ENCODE data around the gene PIK3CB.

PIK3CB gene

DNA sequence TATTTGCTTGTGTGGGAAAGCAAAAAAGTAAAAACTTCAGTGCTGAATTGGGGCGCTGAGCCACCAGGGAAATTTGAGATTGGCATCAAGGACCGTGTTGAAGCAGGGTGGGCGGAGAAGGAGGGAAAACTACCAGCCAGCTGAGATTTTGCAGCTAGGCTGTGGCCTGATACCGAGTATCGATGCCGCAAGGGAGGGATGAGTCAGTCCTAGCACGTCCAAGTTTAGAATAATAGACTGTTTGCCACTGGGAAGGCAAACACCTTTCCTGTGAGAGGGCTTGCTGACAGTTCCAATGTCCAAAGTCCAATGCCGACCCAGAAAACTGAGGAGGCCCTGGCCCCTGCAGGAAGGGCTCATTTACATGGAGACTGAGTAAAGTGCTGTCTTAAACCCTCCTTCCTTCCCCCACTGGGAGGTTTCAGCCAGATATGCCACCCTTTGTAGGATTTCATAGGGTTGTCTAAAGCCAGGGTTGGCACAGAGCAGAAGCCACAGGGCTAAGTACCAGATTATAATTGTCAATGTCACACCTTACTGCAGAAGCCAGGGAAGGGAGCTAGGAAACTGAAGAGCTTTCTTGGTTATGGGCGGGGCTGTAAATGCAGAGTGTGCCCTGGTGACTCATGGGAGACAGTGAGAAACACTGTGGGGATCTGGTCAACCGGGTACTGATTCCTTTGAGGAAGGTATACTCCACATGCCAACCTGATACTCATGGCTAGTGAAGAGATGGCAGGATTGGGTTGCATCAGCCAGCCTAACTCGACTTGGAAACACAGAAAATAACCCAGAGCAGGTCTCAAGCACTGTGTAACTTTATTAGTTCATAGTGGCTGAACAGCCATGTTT lies 28.4 kb upstream of the PIK3CB start:
- H3K36me3 ChIP-seq: no peaks in the 10 kb centered on the region
- no peaks in the 10 kb centered on the region for H3K27me3 ChIP-seq (ENCODE audit: insufficient read depth, low read depth, severe bottlenecking)
- no peak overlapping the region for H3K4me3 ChIP-seq (ENCODE audit: low read depth, low read length)
- H3K9me3 ChIP-seq (ENCODE audit: severe bottlenecking): no peaks in the 10 kb centered on the region
- TF ChIP-seq, protein P1, sequence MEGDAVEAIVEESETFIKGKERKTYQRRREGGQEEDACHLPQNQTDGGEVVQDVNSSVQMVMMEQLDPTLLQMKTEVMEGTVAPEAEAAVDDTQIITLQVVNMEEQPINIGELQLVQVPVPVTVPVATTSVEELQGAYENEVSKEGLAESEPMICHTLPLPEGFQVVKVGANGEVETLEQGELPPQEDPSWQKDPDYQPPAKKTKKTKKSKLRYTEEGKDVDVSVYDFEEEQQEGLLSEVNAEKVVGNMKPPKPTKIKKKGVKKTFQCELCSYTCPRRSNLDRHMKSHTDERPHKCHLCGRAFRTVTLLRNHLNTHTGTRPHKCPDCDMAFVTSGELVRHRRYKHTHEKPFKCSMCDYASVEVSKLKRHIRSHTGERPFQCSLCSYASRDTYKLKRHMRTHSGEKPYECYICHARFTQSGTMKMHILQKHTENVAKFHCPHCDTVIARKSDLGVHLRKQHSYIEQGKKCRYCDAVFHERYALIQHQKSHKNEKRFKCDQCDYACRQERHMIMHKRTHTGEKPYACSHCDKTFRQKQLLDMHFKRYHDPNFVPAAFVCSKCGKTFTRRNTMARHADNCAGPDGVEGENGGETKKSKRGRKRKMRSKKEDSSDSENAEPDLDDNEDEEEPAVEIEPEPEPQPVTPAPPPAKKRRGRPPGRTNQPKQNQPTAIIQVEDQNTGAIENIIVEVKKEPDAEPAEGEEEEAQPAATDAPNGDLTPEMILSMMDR (IDR thresholded peaks at IDR 0.05; ENCODE audit: low read depth, low read length): no peak
- H3K27ac ChIP-seq: no peak overlapping the region
- DNase-seq: no peak

DNA sequence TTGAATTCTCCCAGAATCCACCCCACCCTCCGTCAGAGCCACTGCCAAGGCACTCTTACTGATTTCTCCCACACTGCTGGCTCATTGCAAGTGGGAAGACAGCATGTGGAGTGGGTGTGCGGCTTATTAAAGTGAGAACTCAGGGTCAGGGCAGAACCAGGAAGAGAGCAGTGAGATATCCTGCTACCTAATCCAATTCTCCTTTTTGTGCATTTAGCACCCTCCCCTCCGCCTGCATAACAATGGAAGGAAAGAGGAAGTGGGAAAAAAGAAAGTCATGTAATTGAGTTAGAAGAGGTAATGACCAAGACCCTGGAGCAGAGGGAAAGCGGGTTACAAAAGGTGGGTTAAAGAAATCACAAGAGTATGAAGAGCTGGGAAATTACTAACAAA lies 27.8 kb upstream of the PIK3CB start:
- Histone ChIP-seq H3K4me3 (ENCODE audit: low read depth, low read length) (no peak overlapping the region), H3K9me3 (ENCODE audit: severe bottlenecking) (no peaks in the 10 kb centered on the region), H3K27me3 (ENCODE audit: insufficient read depth, low read depth, severe bottlenecking) (no peaks in the 10 kb centered on the region), H3K27ac (no peak overlapping the region), H3K36me3 (no peaks in the 10 kb centered on the region)
- DNase-seq: no peak
- TF ChIP-seq, protein P1 (IDR thresholded peaks at IDR 0.05; ENCODE audit: low read depth, low read length): no peak

DNA sequence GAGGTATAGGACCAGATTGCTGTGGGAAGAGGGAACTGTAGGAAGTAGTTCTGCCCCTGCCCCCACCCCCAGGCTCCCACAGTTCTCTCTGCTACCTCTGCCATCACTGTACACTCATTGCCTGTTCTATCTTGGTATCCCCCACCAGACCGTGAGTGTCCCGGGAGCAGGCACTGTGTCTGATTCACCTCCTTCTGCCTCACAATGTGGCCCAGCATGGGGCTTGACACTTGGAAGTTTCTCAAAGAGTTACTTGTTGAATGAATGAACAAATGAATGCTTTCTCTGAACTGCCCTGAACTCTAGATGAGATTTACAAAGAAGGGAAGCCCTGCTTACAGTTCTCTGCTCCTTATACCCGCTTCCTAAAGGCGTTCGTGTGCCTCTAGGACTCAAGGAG lies 27.1 kb upstream of the PIK3CB start:
- TF ChIP-seq, protein P1 (IDR thresholded peaks at IDR 0.05; ENCODE audit: low read depth, low read length): no peak
- Histone ChIP-seq H3K9me3 (ENCODE audit: severe bottlenecking) (no peaks in the 10 kb centered on the region), H3K36me3 (no peaks in the 10 kb centered on the region), H3K27ac (no peak overlapping the region), H3K4me3 (ENCODE audit: low read depth, low read length) (no peak overlapping the region), H3K27me3 (ENCODE audit: insufficient read depth, low read depth, severe bottlenecking) (no peaks in the 10 kb centered on the region)
- DNase-seq: no peak

DNA sequence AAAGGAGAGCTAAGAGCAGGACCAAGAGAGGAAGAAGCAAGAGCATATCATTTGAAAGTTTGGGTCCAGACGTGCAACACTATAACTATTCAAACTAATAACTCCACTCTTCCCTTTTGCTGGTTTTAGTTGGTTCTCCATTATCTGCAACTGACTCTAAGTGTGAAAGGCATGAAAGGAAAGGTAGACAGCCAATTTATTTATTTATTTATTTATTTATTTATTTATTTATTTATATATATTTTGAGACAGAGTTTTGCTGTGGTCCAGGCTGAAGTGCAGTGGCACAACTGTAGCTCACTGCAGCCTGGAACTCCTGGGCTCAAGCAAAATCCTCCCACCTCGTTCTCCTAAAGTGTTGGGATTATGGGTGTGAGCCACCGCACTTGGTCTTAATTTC lies 22.1 kb upstream of the PIK3CB start:
- Histone ChIP-seq H3K27me3 (ENCODE audit: insufficient read depth, low read depth, severe bottlenecking) (no peaks in the 10 kb centered on the region), H3K36me3 (no peaks in the 10 kb centered on the region), H3K4me3 (ENCODE audit: low read depth, low read length) (no peak overlapping the region), H3K27ac (no peak overlapping the region), H3K9me3 (ENCODE audit: severe bottlenecking) (no peaks in the 10 kb centered on the region)
- no peak for DNase-seq
- TF ChIP-seq, protein P1 (IDR thresholded peaks at IDR 0.05; ENCODE audit: low read depth, low read length): no peak

DNA sequence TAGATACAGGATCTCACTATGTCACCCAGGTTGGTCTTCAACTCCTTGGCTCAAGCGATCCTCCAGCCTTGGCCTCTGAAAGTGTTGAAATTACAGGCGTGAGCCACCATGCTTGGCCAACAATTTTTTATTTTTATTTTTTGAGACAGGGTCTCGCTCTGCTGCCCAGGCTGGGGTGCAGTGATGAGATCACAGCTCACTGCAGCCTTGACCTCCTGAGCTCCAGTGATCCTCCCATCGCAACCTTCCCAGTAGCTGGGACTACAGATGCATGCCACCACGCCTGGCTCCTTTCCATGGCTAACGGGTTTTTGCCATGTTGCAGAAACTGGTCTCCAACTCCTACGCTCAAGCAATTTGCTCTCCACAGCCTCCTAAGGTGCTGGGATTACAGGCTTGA lies 20.2 kb upstream of the PIK3CB start:
- Histone ChIP-seq H3K4me3 (ENCODE audit: low read depth, low read length) (no peak overlapping the region), H3K27ac (no peak overlapping the region), H3K27me3 (ENCODE audit: insufficient read depth, low read depth, severe bottlenecking) (no peaks in the 10 kb centered on the region), H3K36me3 (no peaks in the 10 kb centered on the region), H3K9me3 (ENCODE audit: severe bottlenecking) (no peaks in the 10 kb centered on the region)
- DNase-seq: no peak
- TF ChIP-seq, protein P1 (IDR thresholded peaks at IDR 0.05; ENCODE audit: low read depth, low read length): no peak

DNA sequence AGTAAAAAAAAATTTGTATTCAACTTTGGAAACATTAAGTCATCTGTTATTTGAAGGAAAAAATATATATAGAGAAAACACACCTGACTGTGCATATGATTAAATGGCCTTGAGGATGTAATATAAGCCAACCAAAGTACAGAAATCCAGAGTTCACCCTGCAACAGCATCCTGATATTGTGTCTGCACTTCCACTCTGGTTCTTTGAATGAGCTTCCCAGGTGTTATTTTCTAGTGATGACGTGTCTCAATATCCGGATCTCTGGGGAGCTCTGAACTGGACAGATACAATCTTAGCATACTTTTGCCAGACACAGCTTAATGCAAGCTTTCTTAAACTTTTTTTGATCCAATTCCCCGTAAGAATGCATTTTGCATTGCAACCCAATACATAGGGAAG lies 19.5 kb upstream of the PIK3CB start:
- Histone ChIP-seq H3K36me3 (no peaks in the 10 kb centered on the region), H3K4me3 (ENCODE audit: low read depth, low read length) (no peak overlapping the region), H3K9me3 (ENCODE audit: severe bottlenecking) (no peaks in the 10 kb centered on the region), H3K27ac (no peak overlapping the region), H3K27me3 (ENCODE audit: insufficient read depth, low read depth, severe bottlenecking) (no peaks in the 10 kb centered on the region)
- TF ChIP-seq, protein P1 (IDR thresholded peaks at IDR 0.05; ENCODE audit: low read depth, low read length): no peak
- no peak for DNase-seq

Data from WERI-Rb-1 (cell line).